Amniotic stem cell (primary cell): ENCODE data around the gene PHOX2A.
A peak's percentile ranks its signal among the peaks of the same experiment; 100 is the strongest.

Experiments
- DNase-seq: peaks from one replicate; lab custom pipeline; 2025; lab: John Stamatoyannopoulos, UW

Gene PHOX2A

DNA sequence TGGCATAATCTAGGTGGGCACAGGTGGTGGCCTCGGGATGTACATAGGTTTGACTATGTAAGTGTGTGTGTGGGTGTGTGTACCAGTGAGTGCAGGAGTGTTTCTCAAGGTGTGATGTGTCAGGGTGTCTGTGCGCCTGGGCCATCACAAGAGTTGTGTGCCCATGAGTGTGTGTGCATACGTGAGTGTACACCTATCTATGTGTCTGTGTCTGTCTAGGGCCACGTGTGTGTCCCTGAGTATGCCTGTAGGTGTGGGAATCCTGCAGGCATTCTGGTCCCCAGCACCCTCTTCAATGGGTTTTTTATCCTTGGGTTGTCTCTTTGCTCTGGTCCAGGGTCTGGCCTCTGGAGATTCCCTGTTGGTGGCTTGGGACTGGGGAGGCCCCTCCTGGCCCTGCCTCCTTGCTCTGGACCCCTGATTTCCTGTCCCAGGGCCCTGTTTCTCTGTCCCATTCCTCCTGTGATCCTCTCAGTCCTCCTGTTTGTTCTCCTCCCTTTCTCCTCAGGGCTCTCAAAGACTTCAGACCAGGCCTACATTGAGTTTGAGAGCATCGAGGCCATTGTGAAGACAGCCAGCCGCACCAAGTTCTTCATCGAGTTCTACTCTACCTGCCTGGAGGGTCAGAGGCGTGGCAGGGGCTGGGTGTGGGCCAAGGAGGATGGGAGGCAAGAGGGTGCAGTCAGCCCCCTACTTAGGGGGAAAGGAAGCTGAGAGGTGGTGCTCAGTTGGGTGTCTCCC, 10.0 kb downstream of the PHOX2A start:
- no peak for DNase-seq

DNA sequence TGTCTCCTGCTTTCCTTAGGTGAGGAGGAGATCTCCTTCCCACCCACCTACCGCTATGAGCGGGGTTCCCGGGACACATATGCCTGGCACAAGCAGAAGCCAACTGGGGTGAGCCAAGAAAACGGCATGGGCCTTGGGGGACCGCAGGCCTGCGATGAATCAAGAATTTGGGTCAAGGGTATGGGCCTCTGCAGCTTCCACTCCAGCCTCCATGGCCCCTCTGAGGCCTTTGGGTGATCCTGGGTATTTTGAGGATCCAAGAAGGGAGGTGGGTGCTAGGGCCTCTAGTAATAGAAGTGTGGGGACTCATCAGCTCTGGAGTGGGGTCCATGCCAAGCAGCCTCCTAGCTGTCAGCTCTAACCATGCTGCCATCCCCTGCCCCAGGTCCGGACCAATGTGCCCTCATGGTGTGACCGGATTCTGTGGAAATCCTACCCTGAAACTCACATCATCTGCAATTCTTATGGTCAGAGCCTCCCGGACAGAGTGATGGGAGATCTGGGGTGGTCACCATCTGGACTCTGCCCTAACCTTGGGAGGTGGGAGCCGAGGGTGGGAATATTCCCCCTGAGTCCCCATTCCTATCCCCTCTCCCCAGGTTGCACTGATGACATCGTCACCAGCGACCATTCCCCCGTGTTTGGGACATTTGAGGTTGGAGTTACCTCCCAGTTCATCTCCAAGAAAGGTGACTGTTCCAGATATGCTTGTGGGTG, 10.8 kb downstream of the PHOX2A start:
- no peak for DNase-seq

DNA sequence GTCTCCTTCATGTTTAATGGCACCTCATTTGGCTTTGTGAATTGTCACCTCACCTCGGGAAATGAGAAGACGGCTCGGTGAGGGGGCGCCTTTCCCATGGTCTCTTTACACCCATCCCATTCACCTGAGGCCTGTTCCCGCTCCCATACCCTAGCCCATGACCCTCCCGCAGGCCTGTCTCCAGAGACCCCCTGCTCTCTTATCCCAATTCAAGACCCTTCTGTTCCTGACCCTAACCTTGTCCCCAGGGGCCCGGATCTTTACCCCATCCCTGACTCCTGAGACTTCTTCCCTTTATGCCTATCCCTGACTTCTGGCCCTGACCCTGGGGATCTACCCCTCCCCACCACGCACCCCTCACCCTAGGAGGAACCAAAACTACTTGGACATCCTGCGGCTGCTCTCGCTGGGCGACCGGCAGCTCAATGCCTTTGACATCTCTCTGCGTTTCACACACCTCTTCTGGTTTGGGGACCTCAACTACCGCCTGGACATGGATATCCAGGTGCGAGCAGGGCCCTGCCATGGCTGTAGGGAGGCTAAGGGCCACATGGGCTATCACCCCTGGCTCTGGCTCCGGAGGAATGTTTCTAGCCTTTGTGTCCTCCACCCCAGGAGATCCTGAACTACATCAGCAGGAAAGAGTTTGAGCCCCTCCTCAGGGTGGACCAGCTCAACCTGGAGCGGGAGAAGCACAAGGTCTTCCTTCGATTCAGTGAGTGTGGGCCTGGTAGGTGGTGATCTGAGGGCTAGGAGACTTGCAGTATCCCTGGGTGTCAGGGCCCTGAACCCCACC, 11.5 kb downstream of the PHOX2A start:
- DNase-seq: no peak

DNA sequence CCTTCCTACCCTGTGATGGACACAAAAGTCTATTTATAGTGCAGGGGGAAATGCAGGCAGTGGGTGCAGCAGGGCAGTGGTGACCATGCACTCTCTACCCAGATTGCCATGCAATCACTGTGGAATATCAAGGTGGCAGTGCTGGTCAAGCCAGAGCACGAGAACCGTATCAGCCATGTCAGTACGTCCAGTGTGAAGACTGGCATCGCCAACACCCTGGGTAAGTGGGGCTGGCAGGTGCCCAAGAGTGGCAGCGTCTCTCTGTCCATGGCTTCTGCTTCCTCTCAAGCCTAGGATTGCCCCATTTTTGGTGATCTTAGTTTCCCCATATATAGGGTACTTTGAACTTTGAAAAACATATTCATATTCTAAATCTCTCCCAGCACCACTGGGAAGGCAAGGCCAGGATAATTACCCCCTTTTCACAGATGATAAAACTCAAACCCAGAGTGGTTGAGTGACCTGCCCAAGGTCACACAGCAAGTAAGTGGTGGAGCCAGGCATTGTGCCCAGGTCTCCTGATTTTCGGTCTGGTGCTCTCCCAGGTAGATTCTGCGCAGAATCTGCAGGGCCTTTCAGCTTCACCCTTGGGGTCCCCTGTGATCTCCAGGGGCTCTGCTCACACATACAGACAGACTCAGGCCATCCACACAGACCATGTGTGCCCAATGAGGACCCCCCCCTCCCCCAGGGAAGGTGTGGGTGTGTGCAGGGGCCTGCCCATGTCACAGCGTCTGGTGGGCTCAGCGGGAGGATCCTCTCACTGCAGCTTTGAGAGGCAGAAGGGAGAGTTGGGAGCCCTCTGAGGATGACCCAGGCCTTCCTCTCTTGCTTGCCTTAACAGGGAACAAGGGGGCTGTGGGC, 12.3 kb downstream of the PHOX2A start:
- DNase-seq: no peak

DNA sequence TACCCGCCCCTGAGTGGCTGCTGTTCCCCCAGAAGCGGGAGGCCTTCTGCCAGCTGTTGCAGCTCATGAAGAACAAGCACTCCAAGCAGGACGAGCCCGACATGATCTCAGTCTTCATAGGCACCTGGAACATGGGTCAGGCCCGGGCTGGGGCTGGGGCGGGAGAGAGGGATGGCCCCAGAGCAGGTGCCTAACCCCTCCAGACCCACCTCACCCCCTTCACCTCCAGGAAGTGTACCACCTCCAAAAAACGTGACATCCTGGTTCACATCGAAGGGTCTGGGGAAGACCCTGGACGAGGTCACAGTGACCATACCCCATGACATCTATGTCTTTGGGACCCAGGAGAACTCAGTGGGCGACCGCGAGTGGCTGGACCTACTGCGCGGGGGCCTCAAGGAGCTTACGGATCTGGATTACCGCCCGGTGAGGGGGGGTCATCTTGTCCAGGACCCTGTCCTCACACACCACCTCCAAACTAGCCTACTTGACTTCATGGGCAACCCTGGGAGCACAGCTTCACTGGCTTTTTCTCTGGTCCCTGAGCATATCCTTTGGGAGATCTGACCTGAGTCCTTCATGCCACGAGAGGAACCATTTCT, 13.1 kb downstream of the PHOX2A start:
- no peak for DNase-seq

DNA sequence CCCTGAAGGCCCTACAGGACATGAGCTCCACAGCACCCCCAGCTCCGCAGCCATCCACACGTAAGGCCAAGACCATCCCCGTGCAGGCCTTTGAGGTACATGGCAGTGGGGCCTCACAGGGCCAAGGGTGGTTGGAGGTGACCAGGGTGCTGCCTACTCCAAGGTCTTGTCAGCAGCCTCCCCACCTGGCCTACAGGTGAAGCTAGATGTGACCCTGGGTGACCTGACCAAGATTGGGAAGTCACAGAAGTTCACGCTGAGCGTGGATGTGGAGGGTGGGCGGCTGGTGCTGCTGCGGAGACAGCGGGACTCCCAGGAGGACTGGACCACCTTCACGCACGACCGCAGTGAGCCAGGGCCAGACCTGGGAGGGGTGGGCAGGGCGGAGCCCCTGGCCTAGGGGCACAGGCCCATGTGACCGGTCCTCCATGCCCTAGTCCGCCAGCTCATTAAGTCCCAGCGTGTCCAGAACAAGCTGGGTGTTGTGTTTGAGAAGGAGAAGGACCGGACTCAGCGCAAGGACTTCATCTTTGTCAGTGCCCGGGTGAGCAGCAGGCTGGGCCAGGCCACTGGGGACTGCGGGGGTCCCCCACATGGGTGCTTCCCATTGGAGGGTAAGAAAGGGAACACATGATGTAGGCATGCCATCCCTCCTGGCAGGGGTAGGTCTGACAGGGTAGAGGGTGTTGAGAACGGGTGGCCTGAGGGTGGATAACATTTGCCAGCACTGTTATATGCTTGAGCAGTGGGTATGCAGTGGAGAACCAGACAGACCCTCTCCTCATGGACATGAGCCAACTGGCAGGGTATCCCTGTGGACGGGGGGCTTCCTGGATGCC, 13.8 kb downstream of the PHOX2A start:
- DNase-seq: no peak

DNA sequence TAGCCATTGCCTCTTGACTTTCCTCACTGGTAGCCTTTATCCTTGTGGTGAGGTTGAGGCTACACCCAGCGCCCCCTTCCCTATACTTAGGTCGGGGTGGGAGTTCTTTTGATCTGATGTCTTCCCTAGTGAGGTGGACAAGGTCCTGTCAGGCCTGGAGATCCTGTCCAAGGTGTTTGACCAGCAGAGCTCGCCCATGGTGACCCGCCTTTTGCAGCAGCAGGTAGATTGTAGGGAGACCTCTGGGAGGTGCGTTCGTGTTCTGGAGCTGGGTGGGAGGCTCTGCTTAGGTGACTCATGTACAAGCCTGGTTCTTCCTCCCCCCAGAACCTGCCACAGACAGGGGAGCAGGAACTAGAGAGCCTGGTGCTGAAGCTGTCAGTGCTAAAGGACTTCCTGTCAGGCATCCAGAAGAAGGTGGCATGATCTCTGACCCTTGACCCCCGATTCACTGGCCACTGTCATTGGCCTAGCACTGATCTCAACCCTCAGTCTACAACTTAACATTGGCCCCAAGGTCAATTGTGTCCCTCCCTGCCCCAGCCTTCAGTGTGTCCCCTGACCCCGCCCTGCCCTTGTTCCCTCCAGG, 14.5 kb downstream of the PHOX2A start:
- DNase-seq: no peak

DNA sequence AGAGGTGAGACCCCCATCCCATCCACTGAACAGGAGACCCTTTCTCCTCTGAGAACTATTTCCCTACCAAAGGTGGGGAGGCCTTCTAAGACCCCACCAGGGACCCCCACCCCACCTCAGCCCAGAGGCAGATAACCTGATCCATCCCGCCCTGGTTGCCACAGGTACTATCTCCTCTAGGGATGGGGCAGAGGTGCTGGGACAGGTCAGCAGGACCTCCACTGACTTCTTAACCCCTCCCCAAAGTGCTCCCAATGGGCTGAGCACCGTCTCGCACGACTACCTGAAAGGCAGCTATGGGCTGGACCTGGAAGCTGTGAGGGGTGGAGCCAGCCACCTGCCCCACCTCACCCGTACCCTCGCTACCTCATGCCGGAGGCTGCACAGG, 15.1 kb downstream of the PHOX2A start:
- DNase-seq: no peak

DNA sequence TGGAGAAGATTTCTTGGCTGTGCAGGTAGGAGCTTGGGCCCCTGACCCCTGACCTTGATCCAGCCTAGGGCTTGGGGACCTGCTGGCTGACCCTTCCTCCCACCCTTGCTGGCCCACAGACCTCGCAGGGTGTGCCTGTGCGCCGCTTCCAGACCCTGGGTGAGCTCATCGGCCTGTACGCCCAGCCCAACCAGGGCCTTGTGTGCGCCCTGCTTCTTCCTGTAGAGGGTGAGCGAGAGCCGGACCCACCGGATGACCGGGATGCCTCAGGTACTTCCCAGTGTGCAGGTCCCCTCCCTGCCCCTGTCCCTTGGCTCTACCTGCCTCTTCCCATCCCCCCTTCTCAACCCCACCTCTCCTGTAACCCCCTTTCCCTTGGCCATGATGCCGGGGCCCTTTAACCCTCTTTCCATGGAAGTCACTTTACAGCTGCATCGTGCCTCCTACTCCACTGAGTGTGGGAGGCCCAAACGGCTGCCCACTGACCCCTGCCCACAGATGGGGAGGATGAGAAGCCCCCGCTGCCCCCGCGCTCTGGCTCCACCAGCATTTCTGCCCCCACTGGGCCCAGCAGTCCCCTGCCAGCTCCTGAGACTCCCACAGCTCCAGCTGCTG, 15.6 kb downstream of the PHOX2A start:
- DNase-seq: no peak

DNA sequence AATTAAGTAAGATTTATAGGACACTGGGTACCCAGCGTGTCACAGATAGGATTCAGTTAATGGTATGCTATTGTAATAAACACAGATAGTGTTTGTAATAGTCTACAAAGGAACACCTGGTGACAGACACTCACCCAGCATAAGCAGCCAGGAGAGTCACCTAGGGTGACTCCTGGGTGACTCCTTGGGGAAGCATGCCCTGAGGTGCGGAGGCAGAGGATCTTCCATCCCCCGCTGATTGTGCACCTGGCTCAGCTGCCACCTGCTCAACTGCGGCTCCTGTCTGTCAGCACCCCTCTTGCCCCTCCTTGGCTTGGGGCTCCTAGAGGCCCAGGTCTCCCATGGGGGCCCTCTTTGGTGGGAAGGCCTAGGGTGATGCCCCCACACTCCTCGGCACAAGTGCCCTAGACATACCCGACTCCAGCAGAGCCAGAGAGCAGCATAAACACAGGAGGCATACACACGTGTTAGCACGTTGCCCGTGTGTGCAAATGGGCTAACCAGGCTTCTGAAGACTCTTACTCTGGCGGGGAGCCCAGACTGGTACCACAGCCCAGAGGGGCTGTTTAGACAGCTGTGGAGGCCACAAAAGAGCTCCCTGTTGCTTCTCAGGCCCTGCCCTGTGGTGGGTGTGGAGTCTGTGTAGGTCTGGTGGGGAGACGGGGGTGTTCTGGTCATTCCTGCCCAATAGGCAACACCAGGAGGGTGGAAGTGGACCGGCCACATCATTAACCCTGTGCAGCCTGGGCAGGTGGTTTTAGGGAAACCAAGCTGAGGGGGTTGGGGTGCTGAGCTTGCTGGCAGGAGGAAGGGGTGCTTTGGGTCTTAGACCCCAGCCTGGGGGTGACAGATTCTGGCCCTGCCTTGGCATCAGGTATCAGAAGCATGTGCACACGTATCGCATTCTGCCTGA, 16.4 kb downstream of the PHOX2A start:
- no peak for DNase-seq

DNA sequence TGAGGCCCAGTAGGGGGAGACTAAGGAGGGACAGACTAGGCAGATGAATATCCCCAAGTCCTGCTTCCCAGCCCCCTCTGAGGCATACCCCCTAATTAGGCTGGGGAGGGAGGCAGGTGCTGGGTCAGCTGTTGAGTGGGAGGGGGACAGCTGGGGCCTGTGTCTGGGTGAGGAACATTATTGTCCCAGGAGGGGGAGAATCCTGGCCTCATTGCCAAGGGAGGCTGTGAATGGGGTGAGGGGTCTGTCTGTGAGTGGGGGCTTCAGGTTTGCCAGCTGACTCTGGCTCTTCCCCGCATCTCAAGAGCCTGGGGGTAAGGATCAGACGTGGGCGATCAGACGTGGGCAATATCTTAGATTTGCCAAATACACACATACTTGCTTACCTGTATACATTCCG, 17.3 kb downstream of the PHOX2A start:
- DNase-seq: no peak

DNA sequence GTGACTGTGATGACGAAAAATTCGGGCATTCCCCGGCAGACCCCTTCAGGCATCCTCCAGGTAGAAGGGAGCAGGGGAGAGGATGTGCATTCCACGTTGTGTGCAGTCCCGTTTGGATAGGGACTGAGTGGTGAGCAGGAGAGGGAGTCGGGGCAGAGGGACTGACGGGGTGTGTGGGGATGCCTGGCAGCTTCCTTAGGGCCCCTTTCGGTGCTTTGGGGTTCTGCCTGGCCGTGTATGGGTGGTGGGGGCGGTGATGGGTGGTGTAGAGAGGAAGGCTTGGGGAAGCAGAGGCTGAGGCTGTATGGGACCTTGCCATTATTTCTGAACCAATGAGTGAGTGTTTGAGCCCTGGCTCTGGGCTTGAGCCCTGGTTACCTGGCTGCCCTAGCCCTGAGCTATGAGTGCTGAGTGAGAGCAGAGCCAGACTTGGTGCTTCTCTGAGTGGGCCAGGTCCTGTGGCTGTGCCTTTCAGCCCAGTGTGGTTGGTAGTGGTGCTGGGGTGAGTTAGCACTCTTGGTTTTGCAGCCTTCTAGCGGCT, 18.5 kb downstream of the PHOX2A start:
- DNase-seq: no peak

DNA sequence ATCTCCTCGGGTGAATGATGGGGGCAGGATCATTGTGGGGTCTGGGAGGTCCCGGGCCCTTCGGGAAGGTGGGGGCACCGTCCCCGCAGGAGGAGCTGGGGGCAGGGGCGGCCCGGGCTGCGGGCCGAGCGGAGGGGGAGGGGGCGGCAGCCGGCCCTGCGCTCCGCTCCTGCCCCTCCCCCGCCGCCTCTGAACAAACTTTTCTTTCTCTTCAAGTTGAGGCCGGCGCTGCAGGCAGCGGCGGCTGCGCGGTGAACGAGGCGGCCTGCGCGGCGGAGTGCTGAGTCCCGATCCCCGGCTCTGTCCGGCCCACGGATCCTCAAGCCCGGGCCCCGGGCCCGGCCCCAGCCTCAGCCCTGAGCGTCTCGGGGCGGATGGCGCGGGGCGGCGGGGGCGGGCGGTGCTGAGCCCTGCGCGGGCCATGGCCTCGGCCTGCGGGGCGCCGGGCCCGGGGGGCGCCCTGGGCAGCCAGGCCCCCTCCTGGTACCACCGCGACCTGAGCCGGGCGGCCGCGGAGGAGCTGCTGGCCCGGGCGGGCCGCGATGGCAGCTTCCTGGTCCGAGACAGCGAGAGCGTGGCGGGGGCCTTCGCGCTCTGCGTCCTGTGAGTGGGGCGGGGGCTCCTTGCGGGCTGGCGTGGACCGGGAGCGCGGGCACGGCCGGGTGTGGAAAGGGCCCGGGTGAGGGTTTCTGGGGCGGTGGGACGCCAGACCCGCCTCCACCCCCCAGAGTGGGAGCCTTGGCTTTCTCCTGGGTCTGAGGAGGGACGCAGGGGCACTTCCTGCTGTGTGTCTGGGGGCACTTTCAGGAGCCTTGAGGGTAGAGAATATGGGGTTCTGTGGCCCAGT, 19.2 kb downstream of the PHOX2A start, which contains the start of gene INPPL1:
Gene INPPL1 (plus strand): TSS at position 204 of the 847 bp plus-strand sequence. CDS start 218 bp downstream, at position 422.
- no peak for DNase-seq

DNA sequence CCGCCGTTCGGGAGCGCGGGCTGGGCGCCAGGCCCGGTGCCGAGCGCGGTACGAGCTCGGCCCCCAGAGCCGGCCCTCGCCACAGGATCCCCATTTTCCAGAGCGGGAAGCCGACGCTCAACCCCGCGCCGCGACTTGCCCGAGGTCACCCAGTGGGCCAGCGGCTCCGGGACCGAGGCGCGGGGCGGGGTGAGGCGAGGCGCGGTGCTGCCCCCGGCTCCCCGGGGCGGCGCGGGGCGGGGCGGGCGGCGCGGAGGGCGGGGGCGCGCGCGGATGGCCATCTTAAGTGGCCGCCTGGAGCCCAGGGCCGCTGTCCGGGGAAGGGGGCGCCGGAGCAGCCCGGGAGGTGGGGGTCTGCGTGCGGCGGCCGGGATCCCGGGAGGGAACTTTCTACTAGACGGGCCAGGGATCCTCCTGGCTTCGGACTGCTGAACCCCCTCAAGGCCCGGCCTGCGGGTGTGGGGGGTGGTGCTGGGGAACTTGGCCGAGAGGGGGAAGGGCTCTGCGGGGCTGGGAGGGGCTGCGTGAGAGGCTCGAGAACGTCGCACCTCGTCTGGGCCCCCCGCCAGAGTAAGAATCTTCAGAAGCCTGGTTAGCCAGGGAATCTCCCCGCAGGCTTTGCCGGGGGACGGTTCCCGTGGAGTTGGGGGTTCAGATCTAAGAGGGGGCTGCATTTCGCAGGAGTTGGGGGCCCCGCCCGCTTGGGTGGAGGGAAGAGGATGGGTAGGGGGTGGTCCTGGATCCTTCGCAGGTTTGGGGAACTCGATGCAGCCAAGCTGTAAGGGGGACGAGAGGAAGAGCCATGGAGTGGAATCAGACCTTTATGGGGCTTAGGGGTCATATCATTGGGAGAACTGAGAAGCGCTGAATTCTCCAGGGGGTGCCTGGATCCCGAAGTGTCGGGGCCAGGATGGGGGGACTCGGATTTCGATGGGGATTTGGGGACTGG, 20.1 kb downstream of the PHOX2A start:
- DNase-seq: no peak

DNA sequence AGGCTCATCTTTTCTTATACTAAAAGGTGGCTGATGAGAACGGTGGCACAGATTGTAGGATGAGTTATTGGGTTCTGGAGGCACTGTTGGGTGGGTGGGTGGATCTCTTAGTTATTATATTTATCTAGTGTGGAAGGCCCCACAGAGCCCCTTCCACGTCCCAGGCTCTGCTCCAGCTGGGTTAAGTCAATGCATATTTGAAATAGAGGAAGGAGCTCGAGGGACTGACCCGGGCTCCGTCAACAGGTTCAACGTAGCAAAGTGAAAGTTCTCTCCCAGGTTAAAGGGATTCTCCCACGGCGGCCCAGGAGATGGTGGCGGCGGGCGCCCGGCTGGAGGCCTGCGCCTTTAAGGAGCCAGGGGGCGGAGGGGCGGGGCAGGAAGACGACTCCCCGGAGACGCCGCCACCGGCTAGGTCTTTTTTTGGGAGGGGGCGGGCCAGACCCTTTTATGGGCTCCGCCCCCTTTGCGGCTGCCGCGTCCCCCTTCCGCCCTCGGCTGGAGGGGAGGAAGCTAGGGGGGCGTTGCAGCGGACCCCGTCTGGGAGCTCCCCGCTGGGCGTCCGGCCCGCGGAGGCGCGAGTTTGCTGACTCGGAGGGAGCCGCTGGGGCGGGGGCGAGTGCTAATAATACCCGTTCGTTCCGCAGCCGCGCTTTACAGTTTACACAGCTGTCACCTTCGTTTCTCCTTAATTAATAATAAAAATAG, 20.9 kb downstream of the PHOX2A start:
- peak; percentile 73 for DNase-seq
